HG03103 (cell line): ENCODE measurements around the gene UGT1A7.
"Not testable (repeated sequence)": the region's sequence is repeated elsewhere in the genome, so short reads cannot be mapped to it uniquely, and the experiment has no call there.

Experiments
- ATAC-seq: cut with Tn5 transposase; IDR thresholded peaks from one replicate; pipeline ENCODE4 v1.9.1; 2021; ENCODE audit warnings: low read depth; ENCODE audit not compliant: unreplicated experiment

The UGT1A7 gene

GRCh38 chr2:233681521-233682099 is at the start of gene UGT1A7:
Gene UGT1A7 (plus strand): TSS chr2:233681901. CDS start chr2:233681938, 37 bp downstream.
- ATAC-seq: no peak

- not testable (repeated sequence) for ATAC-seq
Observed at GRCh38 chr2:233636306-233636705, 45.4 kb upstream of the UGT1A7 start, which contains the start of gene UGT1A10. Gene UGT1A10 (plus strand): TSS chr2:233636448. CDS start chr2:233636523, 75 bp downstream.

DNA sequence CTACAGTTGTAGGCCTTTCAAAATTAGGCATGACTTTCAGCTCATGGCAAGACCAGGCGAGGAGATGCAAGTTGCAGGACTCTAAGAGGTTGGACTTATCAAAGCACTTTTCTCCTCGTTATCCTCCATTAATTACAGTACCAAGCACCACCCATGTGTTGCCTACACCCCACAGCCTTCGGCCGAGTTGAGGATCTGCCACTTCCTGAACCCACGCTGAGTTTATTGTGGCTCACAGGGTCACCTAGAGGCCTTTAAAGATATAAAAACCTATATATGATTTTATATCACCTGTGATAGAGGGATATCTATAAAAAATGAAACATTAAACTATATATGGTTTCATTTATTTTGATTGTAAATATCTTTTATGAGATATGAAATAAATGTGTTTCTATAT is 42.9 kb upstream of the UGT1A7 start:
- ATAC-seq: no peak

- no peak for ATAC-seq
Observed at GRCh38 chr2:233639860-233640259, 41.8 kb upstream of the UGT1A7 start.

DNA sequence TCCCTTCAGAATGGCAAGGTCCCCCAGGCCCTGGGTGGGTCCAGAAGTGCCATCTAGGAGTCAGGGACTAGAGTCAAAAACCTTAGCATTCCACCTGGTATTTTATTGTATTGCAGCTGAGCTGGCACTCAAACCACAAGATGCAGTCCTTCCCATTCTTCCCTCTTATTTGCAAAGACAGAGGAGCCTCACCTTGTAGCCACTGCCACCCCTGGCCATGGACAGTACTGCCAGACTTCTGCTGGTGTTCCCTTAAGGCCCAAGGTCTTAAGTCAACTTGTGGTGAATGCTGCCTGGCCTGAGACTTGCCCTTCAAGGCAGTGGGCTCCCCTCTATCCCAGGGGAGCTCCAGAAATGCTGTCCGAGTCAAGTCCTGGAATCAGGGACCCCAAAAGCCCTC is 38.6 kb upstream of the UGT1A7 start:
- ATAC-seq: no peak

GRCh38 chr2:233646033-233646432 is 35.7 kb upstream of the UGT1A7 start:
- not testable (repeated sequence) for ATAC-seq

DNA sequence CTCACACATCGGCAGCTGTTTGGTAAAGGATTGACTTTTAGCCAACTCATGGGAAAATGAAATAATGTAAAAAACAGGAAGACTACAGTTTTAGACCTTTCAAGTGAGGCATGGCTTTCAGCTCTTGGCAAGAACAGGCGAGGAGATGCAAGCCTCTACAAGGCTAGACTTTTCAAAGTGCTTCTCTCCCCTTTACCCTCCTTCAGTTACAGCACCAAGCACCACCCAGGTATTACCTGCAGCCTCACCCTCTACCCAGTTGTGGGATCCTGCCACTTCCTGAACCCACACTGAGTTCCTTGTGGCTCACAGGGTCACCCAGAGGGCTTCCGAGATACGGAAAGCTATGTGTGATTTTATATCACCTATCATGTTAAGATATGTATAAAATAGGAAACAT is 30.7 kb upstream of the UGT1A7 start:
- ATAC-seq: no peak

DNA sequence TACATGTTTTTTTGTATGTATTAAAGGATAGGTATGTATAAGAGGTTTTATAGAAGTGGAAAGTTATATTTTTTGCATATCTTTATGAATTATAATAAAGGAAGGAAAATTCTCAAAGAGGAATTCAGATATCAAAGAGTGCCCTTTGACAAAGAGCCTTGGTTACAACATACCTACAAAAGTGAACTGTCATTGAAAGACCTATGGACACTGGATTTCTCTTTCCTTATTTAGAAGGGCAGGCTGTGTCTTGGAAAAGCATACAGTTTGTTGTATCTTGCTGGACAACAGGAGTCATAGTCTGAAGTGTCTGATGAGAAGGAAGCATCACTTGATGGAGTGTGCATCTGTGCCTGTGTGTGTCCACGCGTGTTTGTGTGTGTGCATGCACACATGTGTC is 30.3 kb upstream of the UGT1A7 start:
- no peak for ATAC-seq

DNA sequence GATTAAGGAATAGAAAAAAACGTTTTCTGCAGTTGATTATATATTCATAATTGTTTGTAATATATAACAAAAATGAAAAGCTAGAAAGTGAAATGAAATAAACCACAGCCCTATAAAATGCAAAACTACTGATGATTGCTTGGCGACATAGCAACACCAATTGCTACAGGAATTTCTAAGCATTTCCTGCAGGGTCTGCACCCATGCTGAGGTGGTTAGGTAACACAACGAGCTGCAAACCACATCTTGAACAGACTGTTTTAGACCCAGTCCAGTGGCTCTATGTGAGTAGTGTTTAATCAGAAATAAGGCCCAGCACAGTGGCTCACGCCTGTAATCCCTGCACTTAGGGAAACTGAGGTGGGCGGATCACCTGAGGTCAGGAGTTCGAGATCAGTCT is 27.2 kb upstream of the UGT1A7 start:
- ATAC-seq: no peak

GRCh38 chr2:233655043-233655442 is 26.7 kb upstream of the UGT1A7 start:
- ATAC-seq: no peak

- not testable (repeated sequence) for ATAC-seq
Observed at GRCh38 chr2:233655943-233656342, 25.8 kb upstream of the UGT1A7 start.

DNA sequence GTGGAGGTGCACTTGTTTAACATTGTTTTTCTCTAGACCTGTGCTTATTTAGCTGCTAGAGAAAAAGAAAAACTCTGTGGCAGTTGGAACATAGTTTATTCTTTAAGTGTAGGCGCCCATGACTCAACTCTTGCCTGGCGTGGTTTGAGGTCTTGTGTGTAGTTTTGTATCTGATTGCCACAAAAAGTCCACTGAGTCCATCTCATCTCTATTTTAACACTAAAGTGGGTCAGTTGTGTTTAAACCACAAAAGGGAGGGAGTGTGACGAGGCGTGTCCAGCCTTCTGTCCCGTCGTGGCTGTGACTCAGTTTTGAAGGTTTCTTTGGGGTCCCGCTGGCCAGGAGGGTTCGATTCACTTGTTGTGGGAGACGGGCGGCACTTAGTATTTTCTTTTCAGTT is 25.3 kb upstream of the UGT1A7 start:
- ATAC-seq: no peak

GRCh38 chr2:233658610-233659009 is 23.1 kb upstream of the UGT1A7 start:
- no peak for ATAC-seq

DNA sequence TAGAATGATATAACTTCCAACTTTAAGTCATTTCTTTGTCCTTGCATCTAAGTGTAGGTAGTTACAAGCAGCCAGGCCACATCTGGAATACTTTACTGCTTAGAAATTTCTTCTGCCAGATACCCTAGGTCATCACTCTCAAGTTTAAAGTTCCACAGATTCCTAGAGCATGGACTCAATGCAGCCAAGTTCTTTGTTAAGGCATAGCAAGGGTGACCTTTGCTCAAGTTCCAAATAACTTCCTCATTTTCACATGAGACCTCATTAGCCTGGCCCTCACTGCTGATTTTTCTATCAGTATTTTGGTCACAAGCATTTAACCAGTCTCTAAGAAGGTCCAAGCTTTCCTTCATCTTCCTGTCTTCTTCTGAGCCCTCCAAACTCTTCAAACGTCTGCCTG is 17.8 kb upstream of the UGT1A7 start:
- no peak for ATAC-seq

DNA sequence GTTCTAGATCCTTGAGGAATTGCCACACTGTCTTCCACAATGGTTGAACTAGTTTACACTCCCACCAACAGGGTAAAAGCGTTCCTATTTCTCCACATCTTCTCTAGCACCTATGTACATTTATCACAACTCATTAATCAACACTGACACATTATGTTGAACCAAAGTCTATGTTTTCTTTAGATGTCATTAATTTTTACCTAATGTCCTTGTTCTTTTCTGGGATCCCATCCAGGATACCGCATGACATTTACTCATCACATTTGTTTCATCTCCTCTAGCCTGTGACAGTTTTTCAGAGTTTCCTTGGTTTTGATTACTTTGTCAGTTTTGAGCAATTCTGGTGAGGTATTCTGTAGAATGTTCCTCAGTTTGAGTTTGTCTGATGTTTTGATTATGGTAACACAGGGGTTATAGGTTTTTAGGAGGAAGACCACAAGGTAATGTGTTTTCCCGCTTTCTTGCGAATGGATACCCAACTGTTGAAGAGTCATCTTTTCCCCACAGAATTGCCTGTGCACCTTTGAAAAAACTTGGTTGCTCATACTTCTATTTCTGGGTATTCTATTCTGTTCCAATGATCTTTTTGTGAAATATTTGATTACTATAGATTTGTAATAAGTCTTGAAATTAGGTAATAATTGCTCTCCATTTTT is 13.0 kb upstream of the UGT1A7 start:
- no peak for ATAC-seq

- no peak for ATAC-seq
Observed at GRCh38 chr2:233671290-233672161, 10.2 kb upstream of the UGT1A7 start, which contains the start of gene UGT1A9. Gene UGT1A9 (plus strand): TSS chr2:233671898. CDS start chr2:233671935, 37 bp downstream.

DNA sequence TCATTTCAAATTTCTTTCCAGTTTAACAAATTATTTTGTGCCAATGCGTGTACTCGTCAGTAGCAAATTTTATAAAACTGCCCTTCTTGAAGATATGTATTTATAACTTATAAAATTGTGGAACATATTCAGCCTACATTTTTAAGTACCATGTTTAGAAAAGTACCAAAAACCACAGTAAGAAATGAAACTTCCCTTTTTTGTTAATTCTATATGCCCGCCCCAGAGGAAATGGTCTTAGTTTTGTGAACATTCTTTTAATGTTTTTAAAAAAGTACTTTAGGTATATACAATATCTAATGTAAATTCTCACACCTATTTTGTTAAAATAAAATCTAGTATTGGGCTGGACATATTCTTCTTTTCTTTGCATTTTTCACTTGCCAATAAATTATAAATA is 8.8 kb upstream of the UGT1A7 start:
- no peak for ATAC-seq

GRCh38 chr2:233673896-233674295 is 7.8 kb upstream of the UGT1A7 start:
- ATAC-seq: no peak

DNA sequence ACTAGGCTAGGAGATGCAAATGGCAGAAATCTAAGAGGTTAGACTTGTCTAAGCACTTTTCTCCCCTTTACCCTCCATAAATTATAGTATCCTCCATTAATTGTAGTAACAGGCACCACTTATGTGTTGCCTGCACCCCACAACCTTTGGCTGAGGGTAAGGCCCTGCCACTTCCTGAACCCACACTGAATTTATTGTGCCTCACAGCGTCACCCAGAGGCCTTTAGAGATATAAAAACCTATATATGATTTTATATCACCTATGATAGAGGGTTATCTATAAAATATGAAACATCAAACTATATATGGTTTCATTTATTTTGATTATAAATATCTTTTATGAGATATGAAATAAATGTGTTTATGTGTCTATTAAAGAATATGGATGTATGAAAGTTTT is 7.4 kb upstream of the UGT1A7 start:
- no peak for ATAC-seq

DNA sequence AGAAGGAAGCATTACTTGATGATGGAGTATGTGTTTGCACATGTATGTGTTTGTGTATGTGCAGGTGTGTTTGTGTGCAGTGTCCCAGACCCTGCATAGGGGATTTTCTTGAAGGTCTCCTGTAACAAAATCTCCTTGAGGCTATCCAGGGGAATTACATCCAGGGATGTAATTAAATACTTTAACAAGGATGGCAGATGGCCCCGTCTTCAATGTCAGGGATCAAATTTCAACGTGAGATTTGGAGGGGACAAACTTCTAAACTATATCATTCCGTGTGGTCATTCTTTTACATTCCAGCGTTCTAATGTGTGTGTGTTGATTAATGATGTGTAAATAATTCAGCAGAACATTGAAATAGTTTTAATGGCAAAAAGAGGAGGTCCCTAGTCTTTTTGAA is 6.7 kb upstream of the UGT1A7 start:
- ATAC-seq: no peak

GRCh38 chr2:233676046-233676445 is 5.7 kb upstream of the UGT1A7 start:
- no peak for ATAC-seq
